HepG2 (cell line): ENCODE measurements around the gene KLF6. TPM values are rescaled to one million over a fixed set of nuclear protein-coding genes. Genes with fewer than 3 reads are reported as not detected.
A peak's percentile ranks its signal among the peaks of the same experiment; 100 is the strongest.

Experiments used
- ATAC-seq: fragments of 200-7000 bp; cut with Tn5 transposase; 3 replicates; pipeline ENCODE4 v1.9.1; 2020; ENCODE audit warnings: mild to moderate bottlenecking, moderate library complexity
- BruUV-seq: library from RNA; stranded (reverse); fragments of 400-500 nt; replicated peaks from 2 replicates; lab custom pipeline; 2021; lab: Mats Ljungman, UMichigan
- CTCF ChIA-PET: fragments of 300-600 bp; formaldehyde crosslinking; extraction: SDS; loops from one replicate; lab custom pipeline; 2021; ENCODE audit warnings: low total read pairs, inconsistent platforms, low intra/inter-chr PET ratio; lab: Yijun Ruan, JAX
- POLR2A ChIA-PET: fragments of 350-600 bp; sonication (Branson Sonifier 250); formaldehyde crosslinking; loops from one replicate; lab custom pipeline; 2020; ENCODE audit warnings: antibody characterized with exemption, inconsistent platforms; lab: Yijun Ruan, JAX
- DNase-seq: peaks from one replicate; pipeline ENCODE4 v3.0.0-alpha.2; 2015; ENCODE audit warnings: low spot score
- FAIRE-seq: peaks from 3 replicates; lab custom pipeline; 2011; peaks lifted over from hg19 to GRCh38; lab: Jason Lieb, UNC
- H2AFZ ChIP-seq: one replicate; pipeline ENCODE4 v1.6.1; 2011; ENCODE audit warnings: low read length, inconsistent platforms
- H3K27ac ChIP-seq: fragments of 300-600 bp; 3 replicates; pipeline ENCODE4 v1.8.0; 2011; ENCODE audit warnings: mixed run types, mild to moderate bottlenecking, mixed read lengths, low read length, inconsistent platforms; ENCODE audit not compliant: insufficient read depth; ENCODE audit errors: extremely low read length
- H3K27me3 ChIP-seq, 2 experiments: fragments of 200-600 bp in 1 of 2; 2 replicates in 1 of 2; 3 replicates in 1 of 2; pipeline versions ENCODE4 v1.6.0 to v1.8.0; 2011; ENCODE audit warnings: low read length in 2 of 2, mild to moderate bottlenecking in 2 of 2, moderate library complexity in 2 of 2, inconsistent platforms in 1 of 2; ENCODE audit not compliant: insufficient read depth in 2 of 2, control insufficient read depth in 1 of 2
- H3K36me3 ChIP-seq, 2 experiments: fragments of 200-600 bp in 1 of 2; replicated peaks in 1 of 2; 2 replicates in 1 of 2; 3 replicates in 1 of 2; pipeline versions ENCODE4 v1.5.1 to v1.8.0; 2011; ENCODE audit warnings: low read length in 2 of 2, inconsistent platforms in 1 of 2; ENCODE audit not compliant: insufficient read depth in 2 of 2, control insufficient read depth in 1 of 2
- H3K4me1 ChIP-seq: 2 replicates; pipeline ENCODE4 v1.5.1; 2012; ENCODE audit warnings: low read length, inconsistent platforms; ENCODE audit not compliant: insufficient read depth
- H3K4me2 ChIP-seq: 2 replicates; pipeline ENCODE4 v1.6.0; 2011; ENCODE audit warnings: low read depth, low read length, inconsistent platforms
- H3K4me3 ChIP-seq, 3 experiments: fragments of 200-600 bp in 1 of 3; sonication (generic), shearing (Covaris generic) in 1 of 3; replicated peaks in 1 of 3; 2 replicates each; pipeline ENCODE4 v1.5.1; 2011 to 2016; ENCODE audit warnings: low read length in 3 of 3, inconsistent platforms in 2 of 3, low read depth in 2 of 3, mild to moderate bottlenecking in 2 of 3, control low read depth in 1 of 3, mixed read lengths in 1 of 3; ENCODE audit not compliant: insufficient read depth in 1 of 3
- H3K79me2 ChIP-seq: one replicate; pipeline ENCODE4 v1.6.1; 2011; ENCODE audit warnings: low read length, inconsistent platforms; ENCODE audit not compliant: insufficient read depth
- H3K9ac ChIP-seq: 2 replicates; pipeline ENCODE4 v1.6.0; 2011; ENCODE audit warnings: mild to moderate bottlenecking, low read depth, low read length, inconsistent platforms; ENCODE audit not compliant: insufficient read depth
- H3K9me3 ChIP-seq: 2 replicates; pipeline ENCODE4 v1.5.1; 2012; ENCODE audit warnings: mild to moderate bottlenecking, low read length
- H4K20me1 ChIP-seq: 2 replicates; pipeline ENCODE4 v1.6.0; 2011; ENCODE audit warnings: inconsistent platforms, mild to moderate bottlenecking, low read length, moderate library complexity; ENCODE audit not compliant: insufficient read depth
- MTF2 ChIP-seq: sonication (generic); formaldehyde crosslinking; IDR thresholded peaks from 2 replicates; pipeline ENCODE4 v1.5.0; 2020; ENCODE audit warnings: missing genetic modification reagents, borderline replicate concordance
- NFATC3 ChIP-seq: sonication (generic); formaldehyde crosslinking; IDR thresholded peaks from 2 replicates; pipeline ENCODE4 v1.5.1; 2020; ENCODE audit warnings: mild to moderate bottlenecking, missing genetic modification reagents
- NR1H2 ChIP-seq: sonication (generic); formaldehyde crosslinking; IDR thresholded peaks from 2 replicates; pipeline ENCODE4 v1.8.1; 2022; ENCODE audit warnings: low read depth, missing genetic modification reagents, borderline replicate concordance
- POLR2G ChIP-seq: fragments of 200-400 bp; formaldehyde crosslinking; IDR thresholded peaks from 2 replicates; pipeline ENCODE4 v1.6.1; 2018; ENCODE audit warnings: mild to moderate bottlenecking, low read depth, low read length, moderate library complexity
- PRDM15 ChIP-seq: sonication (generic); formaldehyde crosslinking; IDR thresholded peaks from 2 replicates; pipeline ENCODE4 v1.4.0; 2020; ENCODE audit warnings: missing genetic modification reagents
- ZBTB7A ChIP-seq: sonication (generic); formaldehyde crosslinking; IDR thresholded peaks from 2 replicates; pipeline ENCODE4 v1.8.0; 2022; ENCODE audit warnings: mild to moderate bottlenecking, missing genetic modification reagents
- ZFYVE20 ChIP-seq: sonication (generic); formaldehyde crosslinking; IDR thresholded peaks from 2 replicates; pipeline ENCODE4 v1.8.0; 2023; ENCODE audit warnings: low read depth, mild to moderate bottlenecking, moderate library complexity, missing genetic modification reagents, borderline replicate concordance
- ZMYM2 ChIP-seq: sonication (generic); formaldehyde crosslinking; IDR thresholded peaks from 2 replicates; pipeline ENCODE4 v1.8.0; 2022; ENCODE audit warnings: mild to moderate bottlenecking, missing genetic modification reagents
- ZNF18 ChIP-seq: sonication (generic); formaldehyde crosslinking; IDR thresholded peaks from 2 replicates; pipeline ENCODE4 v1.8.0; 2022; ENCODE audit warnings: mild to moderate bottlenecking, missing genetic modification reagents; ENCODE audit not compliant: insufficient replicate concordance
- ZNF264 ChIP-seq: sonication (generic); formaldehyde crosslinking; IDR thresholded peaks from 2 replicates; pipeline ENCODE4 v1.4.0; 2020; ENCODE audit warnings: missing genetic modification reagents
- ZNF768 ChIP-seq: sonication (generic); formaldehyde crosslinking; IDR thresholded peaks from 2 replicates; pipeline ENCODE4 v1.4.0; 2020; ENCODE audit warnings: missing genetic modification reagents
- WGBS: methylation state at CpG from one replicate; pipeline ENCODE4 v1.1.6; 2017; ENCODE audit warnings: low lambda C conversion rate; 5-methylcytosine and 5-hydroxymethylcytosine counted together
- in situ Hi-C: cut with HindIII; loops from 2 replicates; pipeline ENCODE4 v1.10.0; 2017; ENCODE audit warnings: low pct_unique_long_range_greater_than_20kb; ENCODE audit not compliant: extremely low pct_ligation_motif_present
- intact Hi-C: fragments of 100-400 bp; cut with micrococcal nuclease; formaldehyde crosslinking; loops from one replicate; pipeline ENCODE4 v1.10.0; 2022; ENCODE audit not compliant: unreplicated experiment
- polyA plus RNA-seq, 8 experiments: library from polyadenylated mRNA; depleted of rRNA in 3 of 8; stranded (reverse) in 7 of 8; unstranded in 1 of 8; fragments of >200 nt; fragmentation: Illumina TruSeq in 4 of 8; extraction: Trizol in 4 of 8; gene quantifications; 2 replicates each; pipeline versions ENCODE4 v1.2.1 to v1.2.3, GENCODE V29; 2011 to 2016; ENCODE audit warnings: low read depth in 4 of 8, missing spikeins in 1 of 8, mixed read lengths in 1 of 8; ENCODE audit not compliant: insufficient read depth in 1 of 8
- total RNA-seq, 5 experiments: library from RNA; depleted of rRNA; stranded (reverse); fragments of >200 nt; fragmentation: Illumina TruSeq; extraction: Trizol; gene quantifications; 2 replicates each; pipeline ENCODE4 v1.2.3, GENCODE V29; 2016; ENCODE audit warnings: low read depth in 1 of 5
- TF ChIP-seq, protein P1 (sequence below): sonication (generic); formaldehyde crosslinking; IDR thresholded peaks from 2 replicates; pipeline ENCODE4 v1.5.1; 2020; ENCODE audit warnings: mild to moderate bottlenecking, missing genetic modification reagents, moderate library complexity
- TF ChIP-seq, protein P2 (sequence below): sonication (generic); formaldehyde crosslinking; IDR thresholded peaks from 2 replicates; pipeline ENCODE4 v1.5.1; 2020; ENCODE audit warnings: mild to moderate bottlenecking, missing genetic modification reagents, moderate library complexity

KLF6 gene
- total and polyA plus RNA-seq, 2 of the 13 experiments (the other 11 are each of a cell fraction or from before 2014, with no cell fraction given) = 27.0 to 71.9 TPM

DNA sequence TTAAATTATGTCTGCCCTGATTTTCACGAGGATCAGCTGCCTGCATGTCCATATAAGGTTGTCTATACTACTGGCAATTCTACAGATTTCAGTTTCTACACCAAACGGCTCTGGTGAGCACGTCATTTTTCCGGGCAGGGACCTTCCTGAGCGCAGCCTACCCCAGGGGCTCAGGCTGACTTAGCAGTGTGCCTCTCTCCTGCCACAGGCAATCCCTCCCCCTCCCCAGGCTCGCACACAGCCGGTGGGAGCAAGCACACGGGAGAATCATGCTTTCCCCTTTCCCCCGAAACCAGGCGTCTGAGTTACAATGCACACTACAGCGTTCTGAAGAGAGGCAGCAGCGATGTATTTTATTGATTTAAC is 1.7 kb downstream of the KLF6 start:
- peak overlapping the region; percentile 81 to 98 (median 96) for H3K4me3 ChIP-seq
- ChIA-PET POLR2A (interaction anchor here (0.6 to 5.5 kb wide), 11 partner anchors 8 to 105 kb away, joined by 3 to 217 read pairs (median 5); no protein-coding TSS in a partner anchor), CTCF (no interaction called here)
- TSS peak; percentile 45 for BruUV-seq
- no peak for FAIRE-seq
- peak; percentile 2; the same call in 2 of the 3 replicates for ATAC-seq
- peaks cover 66% of the 10 kb centered on the region for H3K4me1 ChIP-seq
- no peak for DNase-seq
- in situ Hi-C loops (loop anchor here (5.0 kb wide), 1 partner anchor 104 kb away; no protein-coding TSS in a partner anchor), intact Hi-C loops (loop anchor here (5.0 kb wide), 1 partner anchor 874 kb away; no protein-coding TSS in a partner anchor)
- peaks cover 65% of the 10 kb centered on the region for H3K79me2 ChIP-seq
- H3K27me3 ChIP-seq = no peaks in the 10 kb centered on the region; a peak in 1 of 5 replicates
- H4K20me1 ChIP-seq = peaks cover 57% of the 10 kb centered on the region
- peak overlapping the region; percentile 99 for H3K27ac ChIP-seq
- peaks cover 24 to 44% of the 10 kb centered on the region in 2 experiments for H3K36me3 ChIP-seq
- no peak overlapping the region for H2AFZ ChIP-seq
- peak overlapping the region; percentile 99 for H3K9ac ChIP-seq
- H3K4me2 ChIP-seq = peak overlapping the region; percentile 80
- H3K9me3 ChIP-seq = no peaks in the 10 kb centered on the region
- 2% methylated on average over 12 of the region's 12 CpGs for WGBS
- TF ChIP-seq, protein P1, sequence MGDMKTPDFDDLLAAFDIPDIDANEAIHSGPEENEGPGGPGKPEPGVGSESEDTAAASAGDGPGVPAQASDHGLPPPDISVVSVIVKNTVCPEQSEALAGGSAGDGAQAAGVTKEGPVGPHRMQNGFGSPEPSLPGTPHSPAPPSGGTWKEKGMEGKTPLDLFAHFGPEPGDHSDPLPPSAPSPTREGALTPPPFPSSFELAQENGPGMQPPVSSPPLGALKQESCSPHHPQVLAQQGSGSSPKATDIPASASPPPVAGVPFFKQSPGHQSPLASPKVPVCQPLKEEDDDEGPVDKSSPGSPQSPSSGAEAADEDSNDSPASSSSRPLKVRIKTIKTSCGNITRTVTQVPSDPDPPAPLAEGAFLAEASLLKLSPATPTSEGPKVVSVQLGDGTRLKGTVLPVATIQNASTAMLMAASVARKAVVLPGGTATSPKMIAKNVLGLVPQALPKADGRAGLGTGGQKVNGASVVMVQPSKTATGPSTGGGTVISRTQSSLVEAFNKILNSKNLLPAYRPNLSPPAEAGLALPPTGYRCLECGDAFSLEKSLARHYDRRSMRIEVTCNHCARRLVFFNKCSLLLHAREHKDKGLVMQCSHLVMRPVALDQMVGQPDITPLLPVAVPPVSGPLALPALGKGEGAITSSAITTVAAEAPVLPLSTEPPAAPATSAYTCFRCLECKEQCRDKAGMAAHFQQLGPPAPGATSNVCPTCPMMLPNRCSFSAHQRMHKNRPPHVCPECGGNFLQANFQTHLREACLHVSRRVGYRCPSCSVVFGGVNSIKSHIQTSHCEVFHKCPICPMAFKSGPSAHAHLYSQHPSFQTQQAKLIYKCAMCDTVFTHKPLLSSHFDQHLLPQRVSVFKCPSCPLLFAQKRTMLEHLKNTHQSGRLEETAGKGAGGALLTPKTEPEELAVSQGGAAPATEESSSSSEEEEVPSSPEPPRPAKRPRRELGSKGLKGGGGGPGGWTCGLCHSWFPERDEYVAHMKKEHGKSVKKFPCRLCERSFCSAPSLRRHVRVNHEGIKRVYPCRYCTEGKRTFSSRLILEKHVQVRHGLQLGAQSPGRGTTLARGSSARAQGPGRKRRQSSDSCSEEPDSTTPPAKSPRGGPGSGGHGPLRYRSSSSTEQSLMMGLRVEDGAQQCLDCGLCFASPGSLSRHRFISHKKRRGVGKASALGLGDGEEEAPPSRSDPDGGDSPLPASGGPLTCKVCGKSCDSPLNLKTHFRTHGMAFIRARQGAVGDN (CRISPR knock-in tag) = peak; percentile 29
- TF ChIP-seq ZNF18 (peak; percentile 8), ZMYM2 (no peak), ZNF264 (no peak), ZBTB7A (CRISPR knock-in tag) (no peak), MTF2 (CRISPR knock-in tag) (no peak), ZFYVE20 (CRISPR knock-in tag) (no peak), NR1H2 (CRISPR knock-in tag) (no peak), PRDM15 (CRISPR knock-in tag) (no peak), NFATC3 (no peak), POLR2G (peak; percentile 62; the same call in 1 of the 2 replicates), ZNF768 (CRISPR knock-in tag) (0 out of 2 replicates have a peak, but pooled peaks have one; percentile 14)
- TF ChIP-seq, protein P2, sequence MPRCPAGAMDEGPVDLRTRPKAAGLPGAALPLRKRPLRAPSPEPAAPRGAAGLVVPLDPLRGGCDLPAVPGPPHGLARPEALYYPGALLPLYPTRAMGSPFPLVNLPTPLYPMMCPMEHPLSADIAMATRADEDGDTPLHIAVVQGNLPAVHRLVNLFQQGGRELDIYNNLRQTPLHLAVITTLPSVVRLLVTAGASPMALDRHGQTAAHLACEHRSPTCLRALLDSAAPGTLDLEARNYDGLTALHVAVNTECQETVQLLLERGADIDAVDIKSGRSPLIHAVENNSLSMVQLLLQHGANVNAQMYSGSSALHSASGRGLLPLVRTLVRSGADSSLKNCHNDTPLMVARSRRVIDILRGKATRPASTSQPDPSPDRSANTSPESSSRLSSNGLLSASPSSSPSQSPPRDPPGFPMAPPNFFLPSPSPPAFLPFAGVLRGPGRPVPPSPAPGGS (CRISPR knock-in tag) = no peak
